ENCODE data around the gene UMODL1. TPM values are rescaled to one million over a fixed set of nuclear protein-coding genes. Genes with fewer than 3 reads are reported as not detected.

Gene UMODL1
- total and polyA plus RNA-seq, 8 donors = 0.02 to 0.06 TPM; not detected in 6

DNA sequence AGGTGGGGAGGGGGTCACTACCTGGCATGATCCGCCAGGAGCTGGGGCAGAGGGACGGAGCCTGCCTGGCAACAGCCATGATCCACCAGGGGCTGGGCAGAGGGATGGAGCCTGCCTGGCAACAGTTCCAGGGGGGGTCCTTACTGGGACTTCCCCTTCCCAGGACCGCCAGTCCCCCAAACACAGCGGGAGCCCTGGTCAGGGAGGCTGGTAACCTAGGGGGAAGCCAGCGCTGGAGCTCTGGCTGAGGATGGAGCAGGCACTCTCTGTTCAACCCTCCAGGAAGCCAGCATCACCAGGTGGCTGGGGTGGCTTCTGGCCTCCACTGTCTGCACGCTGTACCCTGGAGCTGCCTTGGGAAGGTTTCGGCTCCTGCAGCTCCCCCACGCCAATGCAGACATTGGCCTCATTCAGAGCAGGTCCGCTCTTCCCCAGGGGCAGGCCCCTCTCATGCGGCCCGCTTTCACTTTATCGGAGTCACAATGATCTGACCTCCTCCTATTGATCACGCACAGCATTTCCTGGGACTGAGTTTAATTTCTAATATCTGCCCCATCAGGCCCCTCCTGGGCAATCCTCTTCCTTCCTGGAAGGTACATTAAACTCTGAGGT is 79.5 kb downstream of the UMODL1 start:
- DNase-seq = peak in 2 of 6 donors; percentile 6 to 43
- intact Hi-C loops (cut with DNase I) = loop anchor here in 1 of 3 donors (10.0 kb wide), 1 partner anchor 114 kb away; no protein-coding TSS in a partner anchor
- no peak for ATAC-seq
- Histone ChIP-seq H3K27ac (no peak overlapping the region), H3K4me1 (peaks cover 0 to 9% (median 0%) of the 10 kb centered on the region in 3 donors), H3K27me3 (no peaks in the 10 kb centered on the region), H3K4me3 (no peak overlapping the region), H3K9me3 (no peaks in the 10 kb centered on the region), H3K36me3 (no peaks in the 10 kb centered on the region)
- 89 to 95% methylated on average over 13 of the region's 13 CpGs for WGBS, 2 donors
- no peak for FAIRE-seq
- TF ChIP-seq, protein P1, sequence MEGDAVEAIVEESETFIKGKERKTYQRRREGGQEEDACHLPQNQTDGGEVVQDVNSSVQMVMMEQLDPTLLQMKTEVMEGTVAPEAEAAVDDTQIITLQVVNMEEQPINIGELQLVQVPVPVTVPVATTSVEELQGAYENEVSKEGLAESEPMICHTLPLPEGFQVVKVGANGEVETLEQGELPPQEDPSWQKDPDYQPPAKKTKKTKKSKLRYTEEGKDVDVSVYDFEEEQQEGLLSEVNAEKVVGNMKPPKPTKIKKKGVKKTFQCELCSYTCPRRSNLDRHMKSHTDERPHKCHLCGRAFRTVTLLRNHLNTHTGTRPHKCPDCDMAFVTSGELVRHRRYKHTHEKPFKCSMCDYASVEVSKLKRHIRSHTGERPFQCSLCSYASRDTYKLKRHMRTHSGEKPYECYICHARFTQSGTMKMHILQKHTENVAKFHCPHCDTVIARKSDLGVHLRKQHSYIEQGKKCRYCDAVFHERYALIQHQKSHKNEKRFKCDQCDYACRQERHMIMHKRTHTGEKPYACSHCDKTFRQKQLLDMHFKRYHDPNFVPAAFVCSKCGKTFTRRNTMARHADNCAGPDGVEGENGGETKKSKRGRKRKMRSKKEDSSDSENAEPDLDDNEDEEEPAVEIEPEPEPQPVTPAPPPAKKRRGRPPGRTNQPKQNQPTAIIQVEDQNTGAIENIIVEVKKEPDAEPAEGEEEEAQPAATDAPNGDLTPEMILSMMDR (IDR thresholded peaks at IDR 0.05) = no peak

DNA sequence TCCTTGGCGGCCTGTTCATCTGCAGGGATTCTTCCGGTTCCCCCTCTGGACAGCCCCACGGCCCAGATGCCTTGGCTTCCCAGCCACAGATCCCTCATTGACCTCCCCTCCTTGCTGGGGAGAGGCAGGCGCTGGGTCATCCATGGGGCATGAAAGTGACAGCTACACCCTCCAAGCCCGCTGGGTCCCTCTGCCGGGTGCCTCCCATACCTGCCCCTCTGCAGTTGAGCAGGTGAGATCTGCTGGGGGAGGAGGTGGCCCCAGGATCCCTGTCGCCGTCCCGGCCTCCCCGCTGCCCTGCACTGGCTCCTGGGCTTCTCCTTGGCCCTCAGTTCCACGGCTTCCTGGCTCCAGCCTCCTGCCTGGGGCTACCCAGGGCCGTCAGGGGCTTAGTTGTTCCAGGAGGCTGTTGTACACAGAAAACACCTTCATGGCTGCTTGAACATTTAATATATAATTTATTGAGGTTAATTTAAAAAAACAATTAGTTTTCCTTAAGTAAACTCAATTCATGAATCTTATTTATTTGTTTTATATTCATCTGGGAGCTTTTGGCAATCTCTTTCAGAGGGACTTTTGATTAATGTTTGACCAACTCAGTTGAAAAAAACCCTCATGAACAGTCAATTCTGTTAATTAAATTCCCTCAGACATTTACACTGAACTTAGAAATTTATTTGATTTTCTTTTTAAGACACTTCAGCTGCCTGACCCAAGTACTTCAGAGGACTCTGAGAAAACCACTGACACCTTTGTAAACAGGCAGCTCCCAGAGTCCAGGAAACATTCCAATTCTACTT is 80.2 kb downstream of the UMODL1 start:
- no peak overlapping the region for H3K27ac ChIP-seq
- H3K36me3 ChIP-seq = no peaks in the 10 kb centered on the region
- H3K4me1 ChIP-seq = peaks cover 0 to 9% (median 0%) of the 10 kb centered on the region in 3 donors
- H3K27me3 ChIP-seq = no peaks in the 10 kb centered on the region
- intact Hi-C loops (cut with DNase I) = loop anchor here in 1 of 3 donors (10.0 kb wide), 1 partner anchor 113 kb away; no protein-coding TSS in a partner anchor
- DNase-seq (peak in 1 of 6 donors; percentile 54), ATAC-seq (peak in 2 of 4 donors; percentile 18 to 48), FAIRE-seq (no peak)
- 55 to 60% methylated on average over 12 of the region's 12 CpGs for WGBS, 2 donors
- TF ChIP-seq, protein P1 (IDR thresholded peaks at IDR 0.05) = no peak
- no peak overlapping the region for H3K4me3 ChIP-seq
- no peaks in the 10 kb centered on the region for H3K9me3 ChIP-seq

- DNase-seq = no peak
- intact Hi-C loops (cut with DNase I) = loop anchor here in 1 of 3 donors (10.0 kb wide), 1 partner anchor 113 kb away; no protein-coding TSS in a partner anchor
- Histone ChIP-seq H3K4me1 (peaks cover 0 to 9% (median 0%) of the 10 kb centered on the region in 3 donors), H3K27me3 (no peaks in the 10 kb centered on the region), H3K4me3 (no peak overlapping the region), H3K9me3 (no peaks in the 10 kb centered on the region), H3K36me3 (no peaks in the 10 kb centered on the region), H3K27ac (no peak overlapping the region)
- TF ChIP-seq, protein P1 (IDR thresholded peaks at IDR 0.05) = no peak
- no peak for FAIRE-seq
- ATAC-seq = no peak
Observed at GRCh38 chr21:42151948-42152220, 80.8 kb downstream of the UMODL1 start.

DNA sequence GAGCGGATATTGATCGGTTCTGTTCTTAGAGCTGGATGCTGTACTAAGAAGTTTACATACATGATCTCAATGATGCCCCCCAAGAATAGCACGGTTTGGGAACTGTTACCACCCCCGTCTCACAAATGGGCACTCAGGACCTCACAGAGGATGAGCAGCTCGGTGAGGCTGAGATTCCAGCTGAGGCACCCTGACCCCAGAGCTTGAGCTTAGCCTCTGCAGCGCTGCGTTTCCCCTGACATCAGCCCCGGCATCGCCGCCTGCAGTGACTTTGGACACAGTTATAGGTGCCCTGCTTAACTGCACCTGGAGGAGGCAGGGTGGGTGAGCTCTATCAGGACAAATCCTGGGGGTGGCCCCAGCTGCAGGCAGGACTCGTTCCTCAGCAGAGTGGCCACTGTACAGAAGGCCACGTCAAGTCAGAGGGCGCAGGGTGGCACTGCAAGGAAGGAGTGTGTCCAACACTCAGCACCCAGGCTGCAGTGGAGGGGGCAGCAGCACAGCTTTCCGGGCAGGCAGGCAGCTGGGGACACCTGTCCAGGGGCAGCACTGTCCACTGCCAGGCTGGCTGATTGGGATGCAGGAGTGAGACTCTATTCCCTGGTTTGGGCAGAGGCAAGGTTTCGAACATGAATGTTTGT is 82.0 kb downstream of the UMODL1 start:
- H3K27ac ChIP-seq = no peak overlapping the region
- ATAC-seq (no peak), FAIRE-seq (no peak), DNase-seq (peak in 1 of 6 donors; percentile 52)
- WGBS, 2 donors = 92 to 96% methylated on average over 15 of the region's 15 CpGs
- intact Hi-C loops (cut with DNase I) = loop anchor here in 1 of 3 donors (10.0 kb wide), 1 partner anchor 112 kb away; no protein-coding TSS in a partner anchor
- H3K4me1 ChIP-seq = peaks cover 0 to 9% (median 0%) of the 10 kb centered on the region in 3 donors
- TF ChIP-seq, protein P1 (IDR thresholded peaks at IDR 0.05) = no peak
- no peaks in the 10 kb centered on the region for H3K36me3 ChIP-seq
- no peaks in the 10 kb centered on the region for H3K9me3 ChIP-seq
- no peaks in the 10 kb centered on the region for H3K27me3 ChIP-seq
- H3K4me3 ChIP-seq = no peak overlapping the region

Measured in pancreas (tissue), 10 donors.